ENCODE data around the gene SAE1.
A peak's percentile ranks its signal among the peaks of the same experiment; 100 is the strongest.

DNA sequence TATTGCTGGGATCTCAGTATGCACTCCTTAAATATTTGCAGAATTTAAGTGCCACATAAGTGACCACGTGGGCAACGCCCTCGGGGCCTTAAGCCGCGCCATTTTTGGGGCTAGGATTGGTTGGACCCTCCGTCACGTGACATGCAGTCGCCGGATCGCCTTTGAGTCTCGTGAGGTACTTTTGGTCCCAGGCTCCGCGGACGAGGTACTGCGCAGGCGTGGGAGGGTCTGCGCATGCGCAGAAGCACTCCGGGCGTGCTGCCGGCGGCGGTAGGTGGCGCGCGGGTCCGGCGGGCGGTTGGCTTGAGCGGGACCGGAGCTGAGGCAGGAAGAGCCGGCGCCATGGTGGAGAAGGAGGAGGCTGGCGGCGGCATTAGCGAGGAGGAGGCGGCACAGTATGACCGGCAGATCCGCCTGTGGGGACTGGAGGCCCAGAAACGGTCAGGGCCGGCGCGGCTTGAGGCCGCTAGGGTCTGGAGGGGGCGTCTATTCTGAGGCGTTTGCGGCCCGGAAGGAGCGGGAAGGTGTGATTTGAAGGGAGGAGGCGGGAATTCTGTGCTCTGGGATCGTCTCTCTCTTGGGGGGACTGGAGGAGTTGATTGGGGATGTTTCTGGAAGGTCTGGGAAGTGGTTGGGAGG, at the start of gene SAE1:
- TF ChIP-seq, protein P1, sequence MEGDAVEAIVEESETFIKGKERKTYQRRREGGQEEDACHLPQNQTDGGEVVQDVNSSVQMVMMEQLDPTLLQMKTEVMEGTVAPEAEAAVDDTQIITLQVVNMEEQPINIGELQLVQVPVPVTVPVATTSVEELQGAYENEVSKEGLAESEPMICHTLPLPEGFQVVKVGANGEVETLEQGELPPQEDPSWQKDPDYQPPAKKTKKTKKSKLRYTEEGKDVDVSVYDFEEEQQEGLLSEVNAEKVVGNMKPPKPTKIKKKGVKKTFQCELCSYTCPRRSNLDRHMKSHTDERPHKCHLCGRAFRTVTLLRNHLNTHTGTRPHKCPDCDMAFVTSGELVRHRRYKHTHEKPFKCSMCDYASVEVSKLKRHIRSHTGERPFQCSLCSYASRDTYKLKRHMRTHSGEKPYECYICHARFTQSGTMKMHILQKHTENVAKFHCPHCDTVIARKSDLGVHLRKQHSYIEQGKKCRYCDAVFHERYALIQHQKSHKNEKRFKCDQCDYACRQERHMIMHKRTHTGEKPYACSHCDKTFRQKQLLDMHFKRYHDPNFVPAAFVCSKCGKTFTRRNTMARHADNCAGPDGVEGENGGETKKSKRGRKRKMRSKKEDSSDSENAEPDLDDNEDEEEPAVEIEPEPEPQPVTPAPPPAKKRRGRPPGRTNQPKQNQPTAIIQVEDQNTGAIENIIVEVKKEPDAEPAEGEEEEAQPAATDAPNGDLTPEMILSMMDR (IDR thresholded peaks at IDR 0.05) = peak; percentile 7 to 55 (median 39)
- peak; percentile 72 to 84 for TF ChIP-seq POLR2A (IDR thresholded peaks at IDR 0.05)
